Heart left ventricle (tissue), 13 donors: ENCODE results near the gene REEP1.

Experiments
- POLR2A ChIP-seq, 2 donors: fragments of 450-650 bp; IDR thresholded peaks; one replicate each; pipeline ENCODE4 v1.6.1; 2017; ENCODE audit warnings: antibody characterized with exemption in 2 of 2, mild to moderate bottlenecking in 2 of 2, moderate library complexity in 2 of 2
- TF ChIP-seq, protein P1 (sequence below), 12 donors: fragments of 200-600 bp; sonication (generic) in 4 of 12; IDR thresholded peaks; one replicate each; pipeline versions ENCODE4 v1.5.0 to v1.8.0; 2018 to 2022; ENCODE audit warnings: antibody characterized with exemption in 12 of 12, mild to moderate bottlenecking in 5 of 12
- donor health status: ischemic (EF 13 %, LVEDD 7.1; RV severe dilation, severe dysfunction).
- donor health status: DM: no; HTN: yes; CAD: no.
- donor health status: DM: no; HTN: no; CAD: no.
- donor health status: ischemic (EF 25% LVEDD 6.9; RV normal size, moderate dysfunction).
- donor health status: ischemic (EF 25% LVEDD 5.7; RV mildly dilated, moderate dysfunction).
- donor health status: ischemic (EF 35%, LVEDD 5.7; RV mildly dilated, moderate dysfunction).
- donor health status: nonischemic (EF 11% LVEDD 7.7; RV severe dilation, severe dysfunction).
- donor health status: DM: yes; HTN: yes; CAD: no.
- donor health status: PGD.
- donor health status: ischemic (EF 29% LVEDD 5.4; RV normal size, mild dysfunction).
- donor health status: nonischemic (EF 23%, LVEDD 6.1; RV moderate dilation, normal function).

DNA sequence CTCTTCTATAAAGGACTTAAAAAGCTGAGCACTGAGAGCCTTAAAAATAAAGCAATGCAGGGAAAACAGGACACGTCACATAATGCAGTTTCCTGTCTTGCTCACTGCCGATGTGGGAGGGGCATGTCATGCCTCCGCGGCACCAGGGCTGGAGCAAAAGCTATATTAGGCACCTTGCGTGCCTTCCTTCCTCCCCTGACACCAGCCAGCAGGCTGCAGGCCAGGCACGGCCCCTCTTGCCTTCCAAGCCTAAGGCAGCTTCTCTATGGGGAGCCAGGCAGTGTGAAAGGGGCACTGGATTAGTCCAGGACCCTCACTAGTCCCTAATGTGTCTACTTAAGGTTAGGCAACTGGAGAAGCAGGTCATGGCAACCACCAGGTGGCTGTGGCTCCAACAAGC is 111.8 kb downstream of the REEP1 start:
- TF ChIP-seq, protein P1, sequence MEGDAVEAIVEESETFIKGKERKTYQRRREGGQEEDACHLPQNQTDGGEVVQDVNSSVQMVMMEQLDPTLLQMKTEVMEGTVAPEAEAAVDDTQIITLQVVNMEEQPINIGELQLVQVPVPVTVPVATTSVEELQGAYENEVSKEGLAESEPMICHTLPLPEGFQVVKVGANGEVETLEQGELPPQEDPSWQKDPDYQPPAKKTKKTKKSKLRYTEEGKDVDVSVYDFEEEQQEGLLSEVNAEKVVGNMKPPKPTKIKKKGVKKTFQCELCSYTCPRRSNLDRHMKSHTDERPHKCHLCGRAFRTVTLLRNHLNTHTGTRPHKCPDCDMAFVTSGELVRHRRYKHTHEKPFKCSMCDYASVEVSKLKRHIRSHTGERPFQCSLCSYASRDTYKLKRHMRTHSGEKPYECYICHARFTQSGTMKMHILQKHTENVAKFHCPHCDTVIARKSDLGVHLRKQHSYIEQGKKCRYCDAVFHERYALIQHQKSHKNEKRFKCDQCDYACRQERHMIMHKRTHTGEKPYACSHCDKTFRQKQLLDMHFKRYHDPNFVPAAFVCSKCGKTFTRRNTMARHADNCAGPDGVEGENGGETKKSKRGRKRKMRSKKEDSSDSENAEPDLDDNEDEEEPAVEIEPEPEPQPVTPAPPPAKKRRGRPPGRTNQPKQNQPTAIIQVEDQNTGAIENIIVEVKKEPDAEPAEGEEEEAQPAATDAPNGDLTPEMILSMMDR (IDR thresholded peaks at IDR 0.05) = peak in 3 of 12 donors; percentile 10 to 44 (median 27)
- TF ChIP-seq POLR2A (IDR thresholded peaks at IDR 0.05) = no peak
